Activated naive CD4-positive, alpha-beta T cell treated with anti-CD3 and anti-CD28 coated beads, Interleukin-2, amount 50 U/mL, for 72 hours (primary cell): Measurements from ENCODE around the gene TTC4. TPM values are rescaled to one million over a fixed set of nuclear protein-coding genes. Genes with fewer than 3 reads are reported as not detected.

Source experiments
- ATAC-seq, 2 donors: fragments of 150-1000 bp; cut with Tn5 transposase; 2 replicates each; pipeline ENCODE4 v1.10.0; 2021; ENCODE audit warnings: mild to moderate bottlenecking in 2 of 2, moderate library complexity in 2 of 2
- DNase-seq, 2 donors: peaks; one replicate each; pipeline ENCODE4 v3.0.0; 2021 to 2022; ENCODE audit warnings: low spot score in 2 of 2
- H3K27ac Mint-ChIP-seq, 2 donors: one replicate each; pipeline ENCODE4 v1.8.0; 2022; ENCODE audit warnings: mild to moderate bottlenecking in 2 of 2, mixed read lengths in 2 of 2
- H3K36me3 Mint-ChIP-seq, 2 donors: one replicate each; pipeline ENCODE4 v1.8.0; 2022; ENCODE audit warnings: mixed read lengths in 2 of 2
- H3K9me3 Mint-ChIP-seq, 2 donors: one replicate each; pipeline ENCODE4 v1.8.0; 2022; ENCODE audit warnings: mixed read lengths in 2 of 2
- total RNA-seq, 2 donors: library from RNA; stranded (reverse); gene quantifications; one replicate each; pipeline ENCODE4 v1.2.3, GENCODE V29; 2022

The TTC4 gene
- total RNA-seq, 2 donors from 2014 or later: 18.7 to 25.9 TPM

GRCh38 chr1:54787604-54788003 is 71.9 kb downstream of the TTC4 start:
- ATAC-seq (no peak), DNase-seq (no peak)
- Mint-ChIP-seq H3K9me3 (no peaks in the 10 kb centered on the region), H3K27ac (peak overlapping the region in 1 of 2 donors; percentile 89), H3K36me3 (peaks cover 0 to 9% of the 10 kb centered on the region in 2 donors)

DNA sequence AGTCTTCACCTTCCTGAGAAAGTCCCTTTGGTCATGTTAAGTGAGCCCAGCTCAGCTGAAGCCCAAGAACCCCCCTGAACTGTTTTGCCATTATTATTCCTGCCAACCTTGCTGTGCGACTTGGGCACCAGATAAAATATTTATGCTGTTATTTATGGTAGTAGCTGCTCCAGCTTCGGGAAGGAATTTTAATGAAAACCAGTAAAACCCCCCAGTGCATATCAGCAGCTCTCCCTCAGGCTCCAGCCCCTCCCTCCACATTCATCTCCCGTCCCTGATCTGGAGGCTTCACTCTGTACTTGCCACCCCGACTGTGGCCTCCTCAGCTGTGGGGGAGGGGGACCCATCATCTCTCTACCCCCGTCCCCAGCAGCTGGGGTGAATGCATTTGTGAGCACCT is 72.8 kb downstream of the TTC4 start:
- Mint-ChIP-seq H3K9me3 (no peaks in the 10 kb centered on the region), H3K36me3 (peaks cover 0 to 10% of the 10 kb centered on the region in 2 donors), H3K27ac (no peak overlapping the region)
- DNase-seq: no peak
- ATAC-seq: no peak

DNA sequence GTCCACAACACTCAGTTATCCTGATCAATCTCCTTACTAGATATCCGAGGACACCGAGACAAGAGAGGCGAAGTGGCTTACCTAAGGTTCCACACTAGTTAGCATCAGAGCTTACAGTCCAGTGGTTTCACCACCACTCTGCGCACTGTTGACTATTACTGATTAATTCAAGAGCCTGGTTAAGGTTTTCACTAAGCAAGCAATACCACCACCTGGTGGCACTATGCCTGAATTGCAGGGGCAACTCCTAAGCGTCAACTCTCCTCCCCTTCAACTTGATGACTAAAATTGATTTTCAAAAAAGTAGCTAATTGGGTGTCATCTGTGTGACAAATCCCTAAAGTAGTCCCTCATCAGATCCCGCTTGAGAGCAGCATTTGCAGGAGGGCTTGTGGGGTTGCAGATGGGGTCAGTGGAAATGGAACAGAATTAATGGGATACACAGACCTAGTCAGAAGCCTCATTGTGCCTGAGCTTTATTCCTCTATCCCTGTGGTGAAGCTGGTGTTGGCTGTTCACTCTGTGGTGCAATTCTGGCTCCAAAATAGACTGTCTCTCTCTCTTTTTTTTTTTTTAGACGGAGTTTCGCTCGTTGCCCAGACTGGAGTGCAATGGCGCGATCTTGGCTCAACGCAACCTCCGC is 76.3 kb downstream of the TTC4 start:
- Mint-ChIP-seq H3K36me3 (peaks cover 0 to 13% of the 10 kb centered on the region in 2 donors), H3K9me3 (no peaks in the 10 kb centered on the region), H3K27ac (no peak overlapping the region)
- ATAC-seq: peak in 1 of 2 donors; percentile 62
- DNase-seq: peak in 1 of 2 donors; percentile 68

Other genes with a start within 250 kb of the TTC4 start
- 1 to 10 TPM; 1.0 to 4.5 TPM for gene ACOT11, start 167.6 kb upstream of the TTC4 start, total RNA-seq
- not detected for gene FAM151A, start 92.3 kb upstream of the TTC4 start, total RNA-seq
- gene MROH7, start 74.1 kb upstream of the TTC4 start, total RNA-seq: under 1 TPM; 0.11 to 0.53 TPM
- 1 to 10 TPM; 5.1 to 6.7 TPM for gene PARS2, start 48.7 kb downstream of the TTC4 start, total RNA-seq
- 1 to 10 TPM; 1.4 to 9.6 TPM for gene TTC22, start 85.5 kb downstream of the TTC4 start, total RNA-seq
- 10 to 100 TPM; 28.4 to 94.6 TPM for gene DHCR24, start 171.3 kb downstream of the TTC4 start, total RNA-seq